ENCODE measurements around the gene IRF9.

DNA sequence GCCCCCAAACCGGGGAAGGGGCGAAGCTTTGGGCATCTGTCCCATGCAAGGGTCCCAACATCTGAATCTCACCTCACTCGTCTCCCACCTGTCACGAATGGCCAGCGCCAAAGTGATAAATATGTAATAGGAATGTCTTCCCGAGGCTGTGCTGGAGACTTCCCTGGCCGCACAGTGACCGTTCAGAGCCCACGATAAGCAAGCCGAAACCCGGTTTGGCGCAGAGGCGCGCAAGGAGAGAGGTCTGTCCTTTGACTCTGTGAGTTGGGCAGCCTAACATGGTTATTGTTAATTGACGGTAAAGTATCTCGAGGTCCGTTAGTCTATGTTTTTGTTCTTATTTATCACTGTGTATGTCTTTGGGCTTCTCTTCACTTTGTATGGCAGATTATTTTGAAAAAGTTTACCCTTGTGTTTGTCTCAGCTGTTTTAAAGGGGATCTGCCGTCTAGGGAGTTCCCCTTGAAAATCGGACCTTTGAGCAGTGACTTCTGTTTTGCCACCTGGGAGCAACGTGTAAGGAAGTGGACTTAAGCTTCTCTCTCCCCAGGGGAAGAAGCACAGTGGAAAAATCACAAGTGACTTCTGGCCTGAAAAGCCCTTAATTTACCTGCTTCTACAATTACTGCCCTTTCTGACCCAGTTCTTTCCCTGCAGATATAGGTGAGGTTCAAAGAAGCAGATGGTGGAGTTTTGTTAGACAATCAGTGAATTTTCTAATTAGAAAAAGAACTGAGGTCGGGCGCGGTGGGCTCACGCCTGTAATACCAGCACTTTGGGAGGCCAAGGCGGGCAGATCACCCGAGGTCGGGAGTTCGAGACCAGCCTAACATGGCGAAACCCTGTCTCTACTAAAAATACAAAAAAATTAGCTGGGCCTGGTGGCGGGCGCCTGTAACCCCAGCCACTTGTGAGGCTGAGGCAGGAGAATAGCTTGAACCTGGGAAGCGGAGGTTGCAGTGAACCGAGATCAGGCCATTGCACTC is 35.3 kb downstream of the IRF9 start:
- TF ChIP-seq, protein P1, sequence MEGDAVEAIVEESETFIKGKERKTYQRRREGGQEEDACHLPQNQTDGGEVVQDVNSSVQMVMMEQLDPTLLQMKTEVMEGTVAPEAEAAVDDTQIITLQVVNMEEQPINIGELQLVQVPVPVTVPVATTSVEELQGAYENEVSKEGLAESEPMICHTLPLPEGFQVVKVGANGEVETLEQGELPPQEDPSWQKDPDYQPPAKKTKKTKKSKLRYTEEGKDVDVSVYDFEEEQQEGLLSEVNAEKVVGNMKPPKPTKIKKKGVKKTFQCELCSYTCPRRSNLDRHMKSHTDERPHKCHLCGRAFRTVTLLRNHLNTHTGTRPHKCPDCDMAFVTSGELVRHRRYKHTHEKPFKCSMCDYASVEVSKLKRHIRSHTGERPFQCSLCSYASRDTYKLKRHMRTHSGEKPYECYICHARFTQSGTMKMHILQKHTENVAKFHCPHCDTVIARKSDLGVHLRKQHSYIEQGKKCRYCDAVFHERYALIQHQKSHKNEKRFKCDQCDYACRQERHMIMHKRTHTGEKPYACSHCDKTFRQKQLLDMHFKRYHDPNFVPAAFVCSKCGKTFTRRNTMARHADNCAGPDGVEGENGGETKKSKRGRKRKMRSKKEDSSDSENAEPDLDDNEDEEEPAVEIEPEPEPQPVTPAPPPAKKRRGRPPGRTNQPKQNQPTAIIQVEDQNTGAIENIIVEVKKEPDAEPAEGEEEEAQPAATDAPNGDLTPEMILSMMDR (IDR thresholded peaks at IDR 0.05; ENCODE audit: low read length): no peak
- TF ChIP-seq EZH2phosphoT487 (IDR thresholded peaks at IDR 0.05; ENCODE audit: low read length): no peak
